HG02642 (cell line): ENCODE measurements around the gene PCNX1.

ENCODE experiments used
- ATAC-seq: cut with Tn5 transposase; IDR thresholded peaks from one replicate; pipeline ENCODE4 v1.9.1; 2021; ENCODE audit warnings: mild to moderate bottlenecking; ENCODE audit not compliant: unreplicated experiment, poor library complexity

Gene PCNX1

GRCh38 chr14:70887737-70888499 lies 19.3 kb upstream of the PCNX1 start:
- ATAC-seq: no peak

GRCh38 chr14:70888681-70889175 lies 18.5 kb upstream of the PCNX1 start:
- no peak for ATAC-seq

GRCh38 chr14:70889555-70889954 lies 17.7 kb upstream of the PCNX1 start:
- no peak for ATAC-seq

- no peak for ATAC-seq
Measured at GRCh38 chr14:70890826-70891659, 16.2 kb upstream of the PCNX1 start.

- ATAC-seq: no peak
Measured at GRCh38 chr14:70891737-70892136, 15.5 kb upstream of the PCNX1 start.

GRCh38 chr14:70893062-70893845 lies 14.0 kb upstream of the PCNX1 start:
- ATAC-seq: no peak

GRCh38 chr14:70893858-70894291 lies 13.4 kb upstream of the PCNX1 start:
- peak; percentile 46 for ATAC-seq

- ATAC-seq: no peak
Measured at GRCh38 chr14:70894868-70895267, 12.4 kb upstream of the PCNX1 start.

- ATAC-seq: no peak
Measured at GRCh38 chr14:70896317-70896716, 10.9 kb upstream of the PCNX1 start.

GRCh38 chr14:70896981-70897380 lies 10.3 kb upstream of the PCNX1 start:
- no peak for ATAC-seq

GRCh38 chr14:70897464-70897863 lies 9.8 kb upstream of the PCNX1 start:
- ATAC-seq: no peak

- ATAC-seq: no peak
Measured at GRCh38 chr14:70898111-70898745, 9.0 kb upstream of the PCNX1 start.

GRCh38 chr14:70901269-70901668 lies 6.0 kb upstream of the PCNX1 start:
- no peak for ATAC-seq

GRCh38 chr14:70902184-70902583 lies 5.1 kb upstream of the PCNX1 start:
- no peak for ATAC-seq

GRCh38 chr14:70904373-70904772 lies 2.9 kb upstream of the PCNX1 start:
- no peak for ATAC-seq

GRCh38 chr14:70905301-70905700 lies 2.0 kb upstream of the PCNX1 start:
- ATAC-seq: no peak

GRCh38 chr14:70906793-70907175 lies 475 bp upstream of the PCNX1 start:
- peak; percentile 0 for ATAC-seq

- ATAC-seq: peak; percentile 28
Measured at GRCh38 chr14:70907996-70908934, 1.0 kb downstream of the PCNX1 start.
